Measurements from ENCODE around the gene MRPS24. TPM values are rescaled to one million over a fixed set of nuclear protein-coding genes. Genes with fewer than 3 reads are reported as not detected.

Gene MRPS24
- 37.0 and 67.1 TPM in 2 replicates for total RNA-seq

DNA sequence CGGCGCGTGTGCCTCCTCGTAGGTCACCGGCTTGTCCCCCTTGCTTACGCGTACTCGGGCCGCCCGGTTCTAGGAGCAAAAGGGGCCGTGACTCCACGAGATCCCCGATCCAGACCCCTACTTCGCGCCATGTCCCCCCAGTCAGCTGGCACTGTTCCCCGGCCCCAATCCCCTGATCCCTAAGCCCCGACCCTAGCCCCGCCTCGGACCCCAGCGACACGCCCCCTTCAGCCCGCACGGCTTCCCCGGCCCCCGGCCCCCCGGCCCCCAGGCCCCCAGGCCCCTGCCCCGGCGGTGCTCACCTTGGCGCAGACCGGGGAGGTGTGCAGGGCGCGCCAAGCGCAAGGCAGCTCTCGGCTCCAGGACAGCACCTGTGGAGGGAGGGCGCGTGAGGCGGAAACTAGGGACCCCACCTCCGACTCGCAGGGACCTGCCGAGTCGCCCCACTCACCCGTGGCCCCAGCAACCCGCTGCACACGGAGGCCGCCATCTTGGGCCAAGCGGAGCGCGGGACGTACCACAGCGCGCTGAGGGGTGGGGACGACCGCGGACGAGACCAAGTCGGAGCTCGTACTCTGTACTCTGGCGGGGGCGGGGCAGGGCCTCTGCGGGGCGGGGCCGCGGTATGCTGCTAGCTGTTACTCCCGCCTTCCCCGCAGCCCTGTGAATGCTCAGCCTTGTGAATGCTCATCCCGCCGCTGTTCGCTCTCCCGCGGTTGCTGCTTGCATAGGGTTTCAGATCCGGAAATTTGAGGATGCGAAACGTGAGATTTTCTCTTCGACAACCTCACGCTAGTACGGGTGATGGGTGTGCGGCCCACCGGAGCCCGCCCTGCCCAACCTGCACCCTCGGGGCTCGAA is at the start of gene MRPS24:
TSS of gene MRPS24 (minus strand) at position 512 of the 861 bp plus-strand sequence. CDS start at position 490, 22 bp downstream.

DNA sequence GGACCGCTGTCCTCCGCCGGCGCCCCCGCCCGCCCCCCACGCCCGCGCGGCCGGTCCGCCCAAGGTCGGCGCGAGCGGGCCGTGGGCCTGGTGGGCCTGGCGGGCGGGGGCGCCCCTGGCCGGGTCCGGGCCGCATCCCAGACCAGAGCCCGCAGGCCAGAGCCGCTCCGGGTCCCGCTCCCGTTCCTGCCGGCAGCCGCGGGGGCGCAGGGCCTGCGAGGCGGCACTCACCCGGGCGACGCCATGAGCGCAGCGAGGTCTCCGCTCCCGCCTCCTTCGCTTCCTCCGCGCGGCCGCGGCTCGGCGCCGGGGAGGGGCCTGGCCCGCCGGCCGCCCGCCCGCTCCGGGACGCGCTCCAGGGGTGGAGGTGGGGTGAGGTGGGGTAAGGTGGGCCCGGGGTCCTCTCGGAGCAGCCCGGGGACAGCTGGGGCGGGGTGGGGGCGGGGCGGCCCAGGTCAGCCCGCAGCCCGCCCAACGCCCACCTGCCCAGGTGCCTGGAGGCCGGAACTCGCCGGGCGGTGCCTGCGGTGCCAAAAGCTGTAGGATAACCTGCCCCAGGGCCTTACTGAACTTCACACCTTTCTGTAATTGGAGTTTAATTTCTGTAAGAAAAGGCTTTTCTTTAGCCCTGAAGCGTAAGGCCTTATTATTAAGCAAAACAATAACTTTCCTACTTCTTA is 37.2 kb upstream of the MRPS24 start, which contains the start of gene URGCP:
TSS of gene URGCP (minus strand) at position 266 of the 680 bp plus-strand sequence. CDS start at position 245, 21 bp downstream.

Other genes with a start within 250 kb of the MRPS24 start
- gene COA1, start 140.0 kb downstream of the MRPS24 start, total RNA-seq = 37.6 and 49.0 TPM in 2 replicates
- gene BLVRA, start 110.8 kb downstream of the MRPS24 start, total RNA-seq = 26.7 and 31.5 TPM in 2 replicates
- 25.7 and 25.8 TPM in 2 replicates for gene URGCP, start 37.1 kb upstream of the MRPS24 start, total RNA-seq
- 8.6 and 9.8 TPM in 2 replicates for gene UBE2D4, start 56.9 kb upstream of the MRPS24 start, total RNA-seq
- gene SPDYE1, start 128.4 kb upstream of the MRPS24 start, total RNA-seq = not detected in 2 replicates
- gene DBNL, start 175.2 kb upstream of the MRPS24 start, total RNA-seq = 125 and 154 TPM in 2 replicates
- gene PGAM2, start 196.1 kb upstream of the MRPS24 start, total RNA-seq = not detected in 2 replicates
- gene POLM, start 213.0 kb upstream of the MRPS24 start, total RNA-seq = 7.4 and 14.7 TPM in 2 replicates
- 34.4 and 72.7 TPM in 2 replicates for gene AEBP1, start 234.8 kb upstream of the MRPS24 start, total RNA-seq

Data from smooth muscle cell of the umbilical artery (primary cell).